NCI-H1436 (cell line): Measurements from ENCODE around the gene LDLRAD3.
"Not testable (repeated sequence)": the region's sequence is repeated elsewhere in the genome, so short reads cannot be mapped to it uniquely, and the experiment has no call there.

ENCODE experiments used
- DNase-seq: peaks from one replicate; lab custom pipeline; 2025; lab: John Stamatoyannopoulos, UW

LDLRAD3 gene

DNA sequence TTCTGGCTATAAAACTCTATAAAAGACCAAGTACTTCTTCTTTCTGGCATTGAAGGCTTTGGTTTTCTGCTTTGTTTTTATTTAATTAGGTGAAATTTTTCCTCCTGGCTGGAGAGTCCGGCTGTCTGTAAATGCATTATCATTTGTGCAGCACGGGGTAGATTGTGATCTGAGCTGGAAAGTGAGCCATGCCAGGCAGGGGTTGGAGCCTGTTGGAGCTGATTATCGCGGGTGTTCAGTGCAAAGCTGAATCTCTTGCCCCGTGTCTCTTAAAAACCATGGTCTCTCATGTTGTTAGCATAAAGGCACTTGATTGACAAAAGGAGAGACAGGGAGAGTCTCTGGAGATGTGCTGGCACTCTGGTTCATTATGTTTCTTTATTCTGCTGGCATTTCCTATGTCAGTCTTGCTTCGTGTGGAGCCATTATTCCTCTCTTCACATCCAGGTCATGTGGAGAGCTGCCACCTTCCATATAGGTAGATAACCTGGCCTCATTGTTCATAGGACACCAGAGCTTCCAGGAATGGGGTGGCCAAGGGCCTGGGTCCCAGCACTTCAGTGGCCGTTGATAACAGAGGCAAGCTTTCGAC is 75.2 kb downstream of the LDLRAD3 start:
- no peak for DNase-seq

DNA sequence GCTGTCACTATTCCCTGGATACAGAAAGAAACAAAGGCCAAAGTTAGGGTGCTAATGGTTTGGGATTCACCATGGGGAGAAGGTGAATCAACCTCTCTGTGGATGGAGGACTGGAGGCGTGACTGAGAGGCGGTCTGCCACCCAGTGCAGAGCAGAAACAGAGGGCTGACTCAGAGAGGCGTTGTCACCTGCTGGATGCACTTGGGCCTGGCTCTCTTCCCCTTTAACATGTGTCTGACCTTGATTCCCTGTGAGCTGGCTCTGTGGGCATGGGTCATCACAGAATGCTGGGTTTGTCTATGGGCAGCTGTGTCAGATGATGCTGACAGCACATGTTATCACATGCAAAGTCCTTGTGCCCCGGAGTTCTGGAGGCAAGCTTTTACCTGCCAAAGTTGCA is 75.9 kb downstream of the LDLRAD3 start:
- DNase-seq = no peak

DNA sequence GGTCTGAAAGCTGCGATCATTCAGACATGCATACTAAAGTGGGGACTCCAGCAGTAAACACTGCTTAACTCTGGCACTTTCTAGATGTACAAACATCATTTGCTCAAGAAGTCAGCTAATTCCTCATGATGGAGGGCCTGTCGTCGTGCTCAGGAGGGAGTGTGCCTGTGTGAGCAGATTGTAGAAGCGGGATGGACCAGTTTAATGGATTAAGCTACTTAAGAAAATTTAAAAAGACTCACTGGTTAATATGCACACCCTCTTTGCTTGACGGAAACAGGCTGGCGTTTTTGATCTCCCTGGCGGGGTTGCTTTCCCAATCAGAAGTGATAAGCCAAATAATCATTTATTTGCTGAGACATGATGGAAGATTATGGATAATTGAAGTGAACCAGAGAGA is 79.0 kb downstream of the LDLRAD3 start:
- DNase-seq = no peak

DNA sequence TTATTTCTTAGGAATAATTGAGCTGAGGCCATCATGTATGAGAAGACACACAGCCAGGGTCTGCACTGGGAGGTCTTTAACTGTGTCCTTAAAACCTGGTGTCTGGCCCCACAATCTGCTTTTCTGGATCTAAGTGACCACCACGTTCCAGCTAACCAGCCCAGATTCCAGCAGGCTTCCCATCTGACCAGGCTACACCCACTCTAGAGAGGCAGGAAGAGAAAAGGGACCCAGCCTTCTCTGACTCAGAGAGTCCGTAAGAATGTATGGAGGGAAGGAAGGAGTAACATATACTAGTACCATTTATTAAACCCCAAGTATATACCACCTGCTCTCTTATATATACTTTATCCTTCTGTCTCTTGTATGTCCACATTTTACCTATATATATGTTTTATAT is 80.1 kb downstream of the LDLRAD3 start:
- DNase-seq = no peak

DNA sequence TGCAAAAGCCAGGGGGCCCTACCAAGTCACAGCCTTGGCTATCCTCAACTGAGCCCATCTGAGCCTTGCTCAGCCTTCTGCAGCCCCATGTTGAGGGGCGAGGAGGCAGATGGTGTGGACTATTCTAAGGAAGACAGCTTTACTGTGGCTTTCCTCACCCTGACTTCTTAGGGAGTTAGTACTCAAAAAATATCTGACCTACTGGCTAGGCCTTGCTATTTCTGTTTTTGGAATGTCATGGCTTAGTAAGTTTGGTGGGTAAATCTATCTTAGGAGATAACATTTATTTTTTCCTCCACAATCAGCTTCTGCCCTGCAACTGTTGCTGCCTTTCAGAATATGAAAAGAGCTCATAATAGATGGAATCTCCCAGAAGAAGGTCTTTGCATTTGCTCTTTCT is 80.9 kb downstream of the LDLRAD3 start:
- DNase-seq = no peak

DNA sequence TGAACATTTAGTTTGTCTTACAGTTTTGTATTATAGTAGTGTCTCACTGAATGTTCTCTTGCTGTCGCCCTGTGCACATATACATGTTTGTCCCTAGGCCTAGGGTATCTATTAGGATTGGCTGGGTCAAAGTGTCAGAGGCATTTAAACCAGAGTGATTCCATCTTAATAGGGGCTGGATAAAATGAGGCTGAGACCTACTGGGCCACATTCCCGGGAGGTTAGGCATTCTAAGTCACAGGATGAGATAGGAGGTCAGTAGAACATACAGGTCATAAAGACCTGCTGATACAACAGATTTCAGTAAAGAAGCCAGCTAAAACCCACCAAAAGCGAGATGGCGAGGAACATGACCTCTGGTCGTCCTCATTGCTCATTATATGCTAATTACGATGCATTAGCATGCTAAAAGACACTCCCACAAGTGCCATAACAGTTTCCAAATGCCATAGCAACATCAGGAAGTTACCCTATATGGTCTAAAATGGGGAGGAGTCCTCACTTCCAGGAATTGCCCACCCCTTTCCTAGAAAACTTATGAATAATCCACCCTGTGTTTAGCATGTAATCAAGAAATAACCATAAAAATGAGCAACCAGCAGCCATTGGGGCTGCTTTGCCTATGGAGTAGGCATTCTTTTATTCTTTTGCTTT is 82.6 kb downstream of the LDLRAD3 start:
- no peak for DNase-seq

DNA sequence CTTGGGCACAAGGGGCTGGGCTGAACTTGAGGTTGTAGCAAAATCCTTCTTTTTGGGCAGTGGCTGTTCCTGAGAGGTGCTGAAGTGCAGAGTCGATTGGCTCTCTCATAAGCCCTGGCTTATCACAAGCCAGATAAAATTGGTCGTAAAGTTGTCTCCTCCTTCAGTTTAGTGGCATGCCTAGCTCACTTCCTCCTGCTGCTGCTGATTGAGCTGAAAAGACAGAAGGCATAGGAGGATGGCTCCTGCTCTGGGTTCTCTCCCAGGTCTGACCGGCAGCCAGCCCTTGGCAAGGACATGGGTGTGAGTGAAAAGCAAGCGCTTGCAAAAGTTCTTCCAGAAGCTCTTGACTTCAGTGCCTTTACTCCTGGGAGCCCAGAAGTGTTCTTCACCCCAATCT is 83.9 kb downstream of the LDLRAD3 start:
- no peak for DNase-seq

DNA sequence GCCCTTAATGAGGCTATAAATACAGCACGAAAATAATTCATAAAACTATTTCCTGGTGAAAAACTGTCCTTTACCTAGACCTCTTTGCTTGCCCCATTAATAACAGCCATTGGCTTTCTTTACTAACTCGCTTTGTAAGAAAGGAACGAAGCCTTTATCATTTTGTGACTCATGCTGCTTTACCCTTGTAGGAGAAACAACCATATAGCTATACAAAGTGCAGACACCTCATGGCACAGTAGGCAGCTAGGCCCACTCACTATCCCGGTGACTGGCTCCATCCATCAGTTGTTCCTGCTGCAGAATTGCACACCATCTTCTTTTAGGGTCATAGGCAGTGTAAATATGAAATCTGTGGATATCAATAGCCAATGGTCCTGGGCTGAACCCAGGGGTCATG is 85.8 kb downstream of the LDLRAD3 start:
- DNase-seq = no peak

DNA sequence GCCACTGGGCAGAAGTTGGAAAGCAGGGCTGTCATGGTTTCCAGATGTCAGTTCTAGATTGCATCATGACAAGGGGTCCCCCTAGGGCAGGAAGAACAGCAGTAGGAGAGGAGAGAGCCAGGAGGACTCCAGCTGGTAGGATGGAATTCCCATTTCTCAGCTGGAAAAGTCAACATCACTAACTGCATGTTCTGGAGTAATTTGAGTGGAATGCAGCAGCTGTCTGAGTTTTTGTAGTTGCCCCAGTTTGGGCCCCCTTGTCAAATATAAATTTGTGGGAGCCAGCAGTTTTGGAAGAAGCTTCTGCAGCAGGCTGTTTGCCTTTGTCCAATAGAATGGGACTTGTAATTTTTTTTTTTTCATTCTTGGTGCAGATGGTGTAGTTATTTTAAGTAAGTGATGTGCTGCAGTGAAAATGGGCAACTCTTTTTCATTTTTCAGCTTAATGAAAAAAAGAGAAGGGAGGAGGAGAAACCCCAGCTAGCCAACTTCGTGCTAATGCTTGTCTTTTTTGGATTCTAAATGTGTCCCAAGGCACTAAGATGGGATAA is 86.9 kb downstream of the LDLRAD3 start:
- no peak for DNase-seq

DNA sequence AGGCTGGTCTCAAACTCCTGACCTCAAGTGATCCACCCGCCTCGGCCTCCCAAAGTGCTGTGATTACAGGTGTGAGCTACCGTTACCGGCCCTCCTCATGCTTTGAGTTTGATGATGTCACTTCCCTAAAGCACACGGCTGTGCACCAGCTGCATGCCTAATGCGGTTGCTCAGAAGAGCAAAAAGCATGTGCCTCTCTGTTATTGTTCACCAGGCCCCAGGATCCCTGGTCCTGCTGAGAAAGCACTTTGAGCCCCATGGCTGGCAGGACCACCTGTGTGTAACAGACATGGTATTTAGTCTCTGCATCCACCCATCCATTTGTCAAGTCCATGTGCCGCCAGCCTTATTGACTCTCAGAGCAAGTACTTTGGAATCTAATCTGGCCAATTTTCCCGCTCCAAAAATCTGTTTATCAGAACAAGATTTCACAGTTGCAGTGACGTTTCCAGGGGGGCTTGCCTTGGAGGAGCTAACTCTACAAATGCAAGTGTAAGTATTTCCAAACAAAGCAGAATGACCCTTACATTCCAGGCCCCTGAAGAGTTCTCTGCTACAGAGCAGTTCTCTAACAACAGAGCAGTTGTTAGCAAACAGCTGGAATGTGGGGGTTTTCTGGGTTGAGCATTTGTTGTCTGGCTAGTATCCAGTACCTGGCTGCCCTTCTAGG is 89.4 kb downstream of the LDLRAD3 start:
- no peak for DNase-seq

DNA sequence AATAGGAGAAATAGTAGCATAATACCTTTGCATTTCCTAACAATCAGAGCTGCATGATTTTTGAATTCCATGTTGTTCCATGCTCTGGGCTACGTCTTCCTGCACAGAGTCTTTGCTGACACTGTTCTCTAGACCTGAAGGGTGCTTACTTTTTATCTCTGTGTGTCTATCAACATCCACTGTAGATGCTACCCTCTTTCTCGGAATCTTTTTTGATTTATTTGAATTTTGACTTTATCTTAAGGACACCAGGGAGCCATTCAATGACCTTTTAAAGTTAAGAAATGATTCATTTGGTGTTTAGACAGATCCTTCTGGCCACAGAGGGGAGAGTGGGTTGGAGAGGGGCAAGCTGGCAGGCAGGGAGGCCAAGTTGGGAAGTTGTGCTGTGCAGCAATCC is 90.1 kb downstream of the LDLRAD3 start:
- DNase-seq = no peak

DNA sequence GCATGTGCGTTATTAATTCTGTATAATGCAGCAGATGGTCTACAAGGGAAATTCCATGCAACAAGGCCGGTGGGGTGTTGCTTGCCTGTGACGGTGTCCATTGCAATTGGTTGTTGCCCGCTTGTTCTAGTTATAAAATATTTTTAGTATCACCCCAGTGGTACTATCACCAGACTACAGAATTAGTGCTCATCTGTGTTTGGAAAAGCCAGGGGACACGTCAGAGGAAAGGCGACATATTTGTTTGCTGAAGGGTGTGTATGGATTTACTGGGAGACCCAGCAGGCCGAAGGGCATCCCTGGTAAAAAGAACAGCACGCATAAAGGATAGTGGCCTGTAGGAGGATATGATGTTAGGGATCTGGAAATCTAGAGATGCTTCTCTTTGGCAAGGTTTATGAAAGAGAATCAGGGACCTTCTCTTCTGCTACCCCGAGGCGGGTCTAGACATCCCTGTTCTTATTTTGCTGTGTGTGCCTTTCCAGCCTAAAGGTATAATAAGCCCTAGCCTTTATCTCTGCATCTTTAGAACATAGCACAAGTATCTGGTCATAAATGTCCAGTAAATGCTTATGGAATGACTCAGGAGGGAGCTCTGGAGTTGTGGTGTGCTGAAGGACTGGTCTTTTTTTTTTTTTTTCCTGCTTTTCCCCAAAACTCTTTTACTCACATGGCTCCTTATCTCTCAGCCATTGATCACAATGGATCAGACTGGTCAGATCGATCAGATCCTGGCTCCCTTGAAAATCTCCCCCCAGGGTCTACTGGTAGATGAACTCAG is 90.9 kb downstream of the LDLRAD3 start:
- no peak for DNase-seq

DNA sequence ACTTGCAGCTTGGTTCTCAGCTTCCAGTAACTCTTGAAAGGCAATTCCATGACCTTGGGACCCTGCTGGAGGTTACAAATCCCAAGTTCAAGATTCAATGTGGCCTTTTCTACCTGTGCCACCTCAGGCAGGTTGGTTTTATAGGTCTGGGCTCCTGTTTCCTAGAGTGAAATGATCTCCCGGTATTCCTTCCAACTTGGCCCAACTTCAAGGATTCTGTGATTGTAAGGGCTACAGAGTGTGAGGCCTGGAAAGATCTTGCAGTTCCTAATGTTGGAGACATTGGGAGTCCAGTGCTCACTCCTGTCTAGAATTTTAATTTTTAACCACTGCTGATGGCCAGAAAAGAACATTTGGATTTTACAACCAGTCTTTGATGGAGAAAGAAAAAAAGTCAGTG is 91.6 kb downstream of the LDLRAD3 start:
- no peak for DNase-seq

DNA sequence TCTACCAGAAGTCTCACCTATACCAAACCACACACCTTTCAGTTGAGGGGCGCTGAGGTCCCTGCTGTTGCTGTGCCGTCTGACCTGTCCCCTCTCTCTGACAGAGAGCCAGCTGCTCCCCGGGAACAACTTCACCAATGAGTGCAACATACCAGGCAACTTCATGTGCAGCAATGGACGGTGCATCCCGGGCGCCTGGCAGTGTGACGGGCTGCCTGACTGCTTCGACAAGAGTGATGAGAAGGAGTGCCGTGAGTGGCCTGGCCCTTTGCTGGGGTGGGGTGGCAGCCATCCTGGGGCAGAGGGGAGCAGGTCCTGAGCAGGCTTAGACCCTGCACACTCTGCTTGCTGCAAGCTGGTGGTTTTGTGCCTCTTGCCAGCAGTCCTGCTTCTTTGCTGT is 92.1 kb downstream of the LDLRAD3 start:
- no peak for DNase-seq

DNA sequence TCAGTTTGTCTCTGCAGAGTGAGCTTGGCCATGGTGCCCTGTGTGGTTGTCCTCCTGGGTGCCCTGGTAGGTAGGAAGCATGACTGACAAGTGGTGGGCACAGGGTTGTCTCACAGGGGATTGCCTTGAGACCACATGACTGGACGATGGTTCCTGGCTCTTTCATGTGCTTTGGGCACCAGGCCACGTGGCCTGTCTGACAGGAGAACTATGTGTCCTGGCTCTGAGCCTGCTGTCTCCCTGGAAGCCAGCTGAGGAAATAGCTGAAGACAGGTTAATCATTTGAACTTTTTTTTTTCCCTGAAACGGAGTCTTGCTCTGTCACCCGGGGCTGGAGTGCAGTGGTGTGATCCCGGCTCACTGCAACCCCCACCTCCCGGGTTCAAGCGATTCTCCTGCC is 93.2 kb downstream of the LDLRAD3 start:
- no peak for DNase-seq

DNA sequence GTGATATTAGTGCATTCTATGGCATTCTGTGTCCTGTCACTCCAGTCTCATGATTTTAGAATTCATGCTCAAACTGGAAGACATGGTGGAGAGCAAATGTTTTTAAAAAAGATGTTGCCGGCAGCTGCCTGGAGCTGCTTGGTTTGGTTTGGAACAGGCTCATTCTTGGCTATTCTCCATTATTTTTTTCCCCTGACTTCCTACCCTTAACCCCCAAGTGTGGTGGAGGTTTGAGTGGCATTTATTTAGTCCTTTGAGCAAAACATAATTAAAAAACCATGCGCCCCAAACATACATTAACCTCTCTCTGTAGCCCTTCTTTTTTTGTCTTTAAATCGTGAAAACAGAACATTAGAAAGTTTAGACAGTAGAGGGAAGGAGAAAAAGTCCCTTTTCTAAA is 94.7 kb downstream of the LDLRAD3 start:
- DNase-seq = no peak

DNA sequence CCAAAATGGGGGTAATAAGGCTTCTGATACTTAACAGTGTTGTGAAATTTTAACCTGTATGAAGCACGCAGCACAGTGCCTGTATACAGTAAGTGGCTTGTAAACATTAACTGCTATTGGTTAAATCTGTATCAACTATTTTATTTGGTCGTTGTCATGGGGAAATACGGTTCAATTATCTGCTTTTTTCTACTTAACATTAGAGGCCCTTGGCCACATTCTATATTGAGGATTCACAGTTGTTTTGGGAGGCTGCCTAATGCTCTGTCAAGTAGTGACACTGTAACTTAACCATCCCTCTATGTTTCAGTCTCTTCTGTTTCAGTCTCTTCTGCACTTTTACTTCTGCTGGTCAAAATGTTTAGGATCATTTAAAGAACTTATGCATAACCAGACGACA is 95.6 kb downstream of the LDLRAD3 start:
- DNase-seq = no peak

DNA sequence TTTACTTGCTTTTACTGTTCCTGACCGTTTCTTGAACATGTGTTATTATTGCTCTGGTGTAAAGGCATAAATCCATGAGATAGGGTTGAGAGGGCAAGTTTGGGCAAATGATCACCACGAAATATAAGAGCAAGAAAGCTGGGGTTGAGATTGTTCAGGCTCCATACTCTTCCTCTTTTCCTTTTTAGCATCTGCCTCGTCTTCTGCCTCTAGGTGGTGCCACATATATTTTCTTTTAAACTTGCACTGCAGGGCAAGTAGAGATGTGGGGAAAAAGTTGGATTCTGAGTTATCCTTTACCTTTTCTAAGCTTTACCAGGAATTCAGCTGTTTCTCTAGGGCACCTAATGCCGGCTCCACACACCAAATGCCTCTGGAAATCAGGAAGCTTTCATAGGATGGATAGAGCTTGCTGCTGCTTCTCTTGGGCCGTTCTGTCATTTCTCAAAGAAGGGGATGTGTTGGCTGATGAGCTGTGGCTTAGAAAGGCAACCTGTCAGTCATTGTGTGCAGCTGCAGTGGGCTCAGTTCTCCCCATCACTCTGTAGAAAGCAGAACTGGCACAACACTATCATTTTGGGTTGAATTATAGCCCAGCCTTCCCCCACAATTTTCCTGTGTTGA is 98.2 kb downstream of the LDLRAD3 start:
- no peak for DNase-seq

DNA sequence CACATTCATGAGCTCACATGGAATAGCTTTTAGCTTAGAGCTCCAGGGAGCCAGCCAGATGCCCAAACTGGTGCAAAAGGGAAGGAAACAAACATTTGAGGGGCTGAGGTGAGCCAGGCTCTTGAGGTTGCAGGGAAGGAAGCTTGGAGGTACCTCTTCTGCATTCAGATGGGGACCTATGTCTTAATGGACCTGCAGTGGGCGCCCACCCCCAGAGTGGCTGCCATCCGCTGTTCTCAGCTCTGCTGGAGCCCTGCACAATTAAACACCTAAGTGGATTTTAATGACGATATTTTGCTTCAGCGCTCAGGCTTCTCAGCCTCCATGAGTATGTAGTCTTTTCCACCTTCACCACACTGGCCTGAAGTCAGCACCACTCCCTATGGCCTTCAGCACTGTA is 100.8 kb downstream of the LDLRAD3 start:
- DNase-seq = no peak

DNA sequence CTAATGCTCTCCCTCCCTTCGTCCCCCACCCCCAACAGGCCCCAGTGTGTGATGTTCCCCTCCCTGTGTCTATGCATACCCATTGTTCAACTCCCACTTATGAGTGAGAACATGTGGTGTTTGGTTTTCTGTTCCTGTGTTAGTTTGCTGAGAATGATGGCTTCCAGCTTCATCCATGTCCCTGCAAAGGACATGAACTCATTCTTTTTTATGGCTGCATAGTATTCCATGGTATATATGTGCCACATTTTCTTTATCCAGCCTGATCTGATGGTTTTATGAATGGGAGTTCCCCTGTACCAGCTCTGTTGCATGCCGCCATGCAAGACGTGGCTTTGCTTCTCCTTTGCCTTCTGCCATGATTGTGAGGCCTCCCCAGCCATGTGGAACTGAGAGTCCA is 102.1 kb downstream of the LDLRAD3 start:
- not testable (repeated sequence) for DNase-seq

DNA sequence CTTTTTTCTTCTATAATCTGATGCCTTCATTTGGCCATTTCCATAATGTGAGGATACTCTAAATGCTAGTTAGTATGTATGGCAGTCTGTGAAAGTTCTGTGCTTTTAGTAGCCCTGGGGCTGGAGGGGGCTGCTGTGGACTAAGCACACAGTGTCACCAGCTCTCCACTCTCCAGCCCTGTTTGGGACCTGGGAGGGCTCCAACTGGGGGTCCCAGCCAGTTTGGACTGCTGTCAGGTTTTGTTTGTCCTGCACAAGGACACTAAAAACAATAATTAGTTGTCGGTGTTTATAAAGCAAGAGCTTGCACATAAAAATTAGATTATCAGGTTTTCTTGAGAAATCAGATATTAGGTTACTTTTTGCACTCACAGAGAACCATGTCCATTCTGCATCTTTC is 103.1 kb downstream of the LDLRAD3 start:
- DNase-seq = no peak

DNA sequence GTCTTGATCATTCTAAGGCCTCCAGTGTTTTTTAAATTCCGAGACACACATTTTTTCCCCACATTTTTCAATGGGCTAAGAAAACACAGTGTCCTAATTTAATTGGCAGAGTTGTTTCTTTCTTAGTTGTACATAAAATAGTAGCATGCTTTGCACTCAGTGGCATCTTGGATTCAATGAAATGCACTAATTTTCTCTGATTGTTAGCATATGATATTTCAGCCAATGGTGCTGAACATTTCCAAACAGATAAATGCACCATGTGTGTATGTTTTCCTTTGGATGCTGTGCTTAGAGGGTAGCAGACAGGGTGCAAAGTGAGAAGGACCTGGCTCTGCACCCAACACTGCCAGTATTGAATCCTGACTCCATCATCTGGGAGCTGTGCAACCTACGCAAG is 103.5 kb downstream of the LDLRAD3 start:
- no peak for DNase-seq
